Omental fat pad (tissue), 4 donors: ENCODE measurements around the gene IL15RA. TPM values are rescaled to one million over a fixed set of nuclear protein-coding genes. Genes with fewer than 3 reads are reported as not detected.
A peak's percentile ranks its signal among the peaks of the same experiment; 100 is the strongest.

Experiments
- ATAC-seq: fragments of 150-250 bp; one replicate; pipeline ENCODE4 v1.9.1; 2016; ENCODE audit warnings: mild to moderate bottlenecking, moderate library complexity; ENCODE audit not compliant: low FRiP score
- DNase-seq: peaks from one replicate; pipeline ENCODE4 v3.0.0-alpha.2; 2019; ENCODE audit warnings: low spot score
- CTCF ChIP-seq, 3 donors: fragments of 450-650 bp; IDR thresholded peaks; one replicate each; pipeline ENCODE4 v1.5.1; 2016 to 2017; ENCODE audit warnings: antibody characterized with exemption in 3 of 3, mild to moderate bottlenecking in 3 of 3, moderate library complexity in 2 of 3
- total RNA-seq, 4 donors: library from RNA; depleted of rRNA; stranded (reverse); fragments of >200 nt; gene quantifications; one replicate each; pipeline ENCODE4 v1.1.0, GENCODE V29; 2016

Gene IL15RA
- total RNA-seq, 4 donors from 2014 or later = 18.7 to 71.6 (median 26.8) TPM

GRCh38 chr10:6012121-6012905, 35.0 kb upstream of the IL15RA start:
- no peak for TF ChIP-seq CTCF (IDR thresholded peaks at IDR 0.05)
- no peak for ATAC-seq
- no peak for DNase-seq

DNA sequence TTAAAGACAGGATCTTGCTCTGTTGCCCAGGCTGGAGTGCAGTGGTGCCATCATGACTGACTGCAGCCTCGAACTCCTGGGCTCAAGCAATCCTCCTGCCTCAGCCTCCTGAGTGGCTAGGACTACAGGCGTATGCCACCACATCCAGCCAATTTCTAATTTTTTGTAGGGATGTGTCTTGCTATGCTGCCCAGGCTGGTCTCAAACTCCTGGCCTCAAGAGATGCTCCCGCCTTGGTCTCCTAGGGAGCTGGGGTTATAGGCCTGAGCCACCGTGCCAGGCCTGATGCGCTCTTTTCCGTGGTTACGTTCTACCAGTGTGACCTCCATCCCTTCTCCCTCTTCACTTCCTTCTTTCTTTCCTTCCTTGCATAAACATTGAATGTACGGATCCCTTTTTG, 34.2 kb upstream of the IL15RA start:
- no peak for TF ChIP-seq CTCF (IDR thresholded peaks at IDR 0.05)
- ATAC-seq (no peak), DNase-seq (no peak)

GRCh38 chr10:6010569-6010968, 33.2 kb upstream of the IL15RA start:
- ATAC-seq (no peak), DNase-seq (no peak)
- no peak for TF ChIP-seq CTCF (IDR thresholded peaks at IDR 0.05)

- DNase-seq (no peak), ATAC-seq (no peak)
- TF ChIP-seq CTCF (IDR thresholded peaks at IDR 0.05) = no peak
These were observed 32.6 kb upstream of the IL15RA start for GRCh38 chr10:6009961-6010360.

GRCh38 chr10:6009150-6009549, 31.8 kb upstream of the IL15RA start:
- no peak for DNase-seq
- ATAC-seq = peak; percentile 85
- no peak for TF ChIP-seq CTCF (IDR thresholded peaks at IDR 0.05)

DNA sequence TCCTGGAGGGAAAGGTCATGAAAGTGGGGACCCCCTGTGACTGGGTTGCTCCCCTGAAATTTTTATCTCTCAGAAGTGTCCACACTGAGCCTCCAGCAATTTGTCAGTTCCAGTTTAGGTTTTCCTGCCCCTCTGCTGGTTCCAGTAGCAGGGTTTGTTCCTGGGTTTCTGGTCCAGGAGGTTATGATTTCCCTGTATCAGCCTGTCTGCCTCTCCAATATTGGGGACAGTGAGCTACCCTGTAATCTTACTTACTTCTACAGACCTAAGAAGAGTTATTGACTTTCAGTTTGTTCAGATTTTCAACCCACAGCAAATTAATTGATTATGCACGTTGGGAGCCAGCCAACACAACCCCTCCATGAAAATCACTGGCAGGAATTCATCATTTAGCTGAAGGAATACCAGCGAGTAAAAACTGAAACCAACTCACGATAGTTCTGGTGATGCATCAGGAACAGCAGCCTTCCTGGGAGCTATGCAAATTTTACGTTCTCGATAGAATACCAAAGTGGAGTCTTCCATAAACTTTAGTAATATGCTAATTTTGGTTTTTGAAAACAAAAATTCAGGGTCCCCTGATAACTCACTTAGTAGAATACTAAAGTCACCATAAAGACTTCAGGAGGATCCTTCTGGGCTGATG, 31.3 kb upstream of the IL15RA start:
- ATAC-seq = peak; percentile 45
- no peak for TF ChIP-seq CTCF (IDR thresholded peaks at IDR 0.05)

GRCh38 chr10:6006991-6007390, 29.6 kb upstream of the IL15RA start:
- DNase-seq = no peak
- TF ChIP-seq CTCF (IDR thresholded peaks at IDR 0.05) = no peak
- no peak for ATAC-seq

More for the DNA sequence above, 31.3 kb upstream of the IL15RA start:
- no peak for DNase-seq
